Endothelial cell of umbilical vein (primary cell): ENCODE measurements around the gene SDC1. TPM values are rescaled to one million over a fixed set of nuclear protein-coding genes. Genes with fewer than 3 reads are reported as not detected.
"Not testable (repeated sequence)": the region's sequence is repeated elsewhere in the genome, so short reads cannot be mapped to it uniquely, and the experiment has no call there.

Experiments used
- BruUV-seq: library from RNA; stranded (reverse); fragments of 400-500 nt; replicated peaks from 2 replicates; lab custom pipeline; 2021; lab: Mats Ljungman, UMichigan
- CTCF ChIA-PET: fragments of 300-600, 350-600 bp; sonication (Branson Sonifier 250); formaldehyde crosslinking; loops from one replicate; lab custom pipeline; 2021; ENCODE audit warnings: antibody characterized with exemption, inconsistent platforms; lab: Charles Lee
- POLR2A ChIA-PET: fragments of 300-600, 350-600 bp; sonication (Branson Sonifier 250); formaldehyde crosslinking; loops from one replicate; lab custom pipeline; 2021; ENCODE audit warnings: antibody characterized with exemption, inconsistent platforms; lab: Charles Lee
- DNase-seq: peaks from one replicate; pipeline ENCODE4 v3.0.0-alpha.2; 2011; ENCODE audit warnings: low read depth, low spot score
- FAIRE-seq: peaks from 2 replicates; lab custom pipeline; 2011; peaks lifted over from hg19 to GRCh38; lab: Jason Lieb, UNC
- H2AFZ ChIP-seq: 2 replicates; pipeline ENCODE4 v1.6.0; 2012; ENCODE audit warnings: low read depth, low read length, control low read depth, inconsistent platforms
- H3K27ac ChIP-seq: 2 replicates; pipeline ENCODE4 v1.5.1; 2011; ENCODE audit warnings: low read depth, mild to moderate bottlenecking, control low read depth, low read length, moderate library complexity; ENCODE audit not compliant: insufficient read depth
- H3K27me3 ChIP-seq, 2 experiments: 2 replicates each; pipeline versions ENCODE4 v1.6.0 to v1.6.1; 2011; ENCODE audit warnings: low read length in 2 of 2, mixed read lengths in 1 of 2; ENCODE audit not compliant: control insufficient read depth in 2 of 2, insufficient read depth in 2 of 2
- H3K36me3 ChIP-seq, 2 experiments: 2 replicates in 1 of 2; 3 replicates in 1 of 2; pipeline ENCODE4 v1.5.1; 2011; ENCODE audit warnings: low read length in 2 of 2, mild to moderate bottlenecking in 1 of 2, moderate library complexity in 1 of 2; ENCODE audit not compliant: control insufficient read depth in 2 of 2, insufficient read depth in 2 of 2; ENCODE audit errors: extremely low read depth in 1 of 2
- H3K4me1 ChIP-seq: 3 replicates; pipeline ENCODE4 v1.5.1; 2011; ENCODE audit warnings: mild to moderate bottlenecking, low read length; ENCODE audit not compliant: control insufficient read depth, insufficient read depth; ENCODE audit errors: extremely low read depth
- H3K4me2 ChIP-seq: 2 replicates; pipeline ENCODE4 v1.6.1; 2011; ENCODE audit warnings: low read length, control low read depth, mixed read lengths; ENCODE audit not compliant: insufficient read depth
- H3K4me3 ChIP-seq, 3 experiments: fragments of 200-600 bp in 1 of 3; sonication (generic), shearing (Covaris generic) in 1 of 3; replicated peaks in 1 of 3; 2 replicates each; pipeline ENCODE4 v1.5.1; 2011 to 2016; ENCODE audit warnings: control low read depth in 3 of 3, low read length in 3 of 3, mild to moderate bottlenecking in 2 of 3, inconsistent platforms in 1 of 3, low read depth in 1 of 3, moderate library complexity in 1 of 3; ENCODE audit not compliant: insufficient read depth in 1 of 3
- H3K79me2 ChIP-seq: 2 replicates; pipeline ENCODE4 v1.6.0; 2012; ENCODE audit warnings: low read length, inconsistent platforms; ENCODE audit not compliant: control insufficient read depth, insufficient read depth
- H3K9ac ChIP-seq: replicated peaks from 2 replicates; pipeline ENCODE3; 2011; ENCODE audit warnings: low read length, control low read depth; ENCODE audit not compliant: insufficient read depth; ENCODE audit errors: extremely low read depth
- H3K9me1 ChIP-seq: replicated peaks from 3 replicates; pipeline ENCODE4 v1.6.0; 2011; ENCODE audit warnings: mild to moderate bottlenecking, low read length; ENCODE audit not compliant: control insufficient read depth, insufficient read depth; ENCODE audit errors: extremely low read depth
- H3K9me3 ChIP-seq: replicated peaks from 2 replicates; pipeline ENCODE4 v1.5.1; 2012; ENCODE audit warnings: low read length, inconsistent platforms; ENCODE audit not compliant: control insufficient read depth, insufficient read depth
- H4K20me1 ChIP-seq: replicated peaks from 2 replicates; pipeline ENCODE3; 2011; ENCODE audit warnings: mild to moderate bottlenecking, low read length; ENCODE audit not compliant: control insufficient read depth, insufficient read depth; ENCODE audit errors: extremely low read depth
- EZH2 ChIP-seq: IDR thresholded peaks from 2 replicates; pipeline ENCODE4 v1.6.1; 2012; ENCODE audit warnings: borderline replicate concordance, low read depth, mild to moderate bottlenecking, moderate library complexity, low read length, inconsistent platforms; ENCODE audit not compliant: severe bottlenecking
- dilution Hi-C: fragments of 300-500 bp; cut with MboI; formaldehyde crosslinking; loops from one replicate; pipeline ENCODE4 v1.15.0; 2019; ENCODE audit warnings: low sequenced_read_pairs; ENCODE audit not compliant: extremely low pct_ligation_motif_present
- intact Hi-C: fragments of 100-400 bp; cut with micrococcal nuclease; formaldehyde crosslinking; loops from one replicate; pipeline ENCODE4 v1.10.0; 2022
- polyA plus RNA-seq, 4 experiments: library from polyadenylated mRNA; depleted of rRNA in 3 of 4; stranded (reverse) in 3 of 4; unstranded in 1 of 4; fragments of >200 nt; gene quantifications; 2 replicates each; pipeline versions ENCODE4 v1.2.1 to v1.2.3, GENCODE V29; 2011 to 2012; ENCODE audit warnings: missing spikeins in 1 of 4
- total RNA-seq: library from RNA; stranded (reverse); gene quantifications from 2 replicates; pipeline ENCODE4 v1.2.3, GENCODE V29; 2021
- TF ChIP-seq, protein P1 (sequence below), 2 donors: IDR thresholded peaks; 1 replicate in 1 of 2; 2 replicates in 1 of 2; pipeline ENCODE4 v1.5.1; 2011; ENCODE audit warnings: low read length in 2 of 2, mild to moderate bottlenecking in 2 of 2, moderate library complexity in 2 of 2, control low read depth in 1 of 2, inconsistent platforms in 1 of 2, low read depth in 1 of 2; ENCODE audit not compliant: insufficient read depth in 1 of 2; ENCODE audit errors: extremely low read depth in 1 of 2

SDC1 gene
- total and polyA plus RNA-seq, 2 donors (not counting 3 experiments of a cell fraction or from before 2014, with no cell fraction given), result 3.2 to 4.0 TPM

DNA sequence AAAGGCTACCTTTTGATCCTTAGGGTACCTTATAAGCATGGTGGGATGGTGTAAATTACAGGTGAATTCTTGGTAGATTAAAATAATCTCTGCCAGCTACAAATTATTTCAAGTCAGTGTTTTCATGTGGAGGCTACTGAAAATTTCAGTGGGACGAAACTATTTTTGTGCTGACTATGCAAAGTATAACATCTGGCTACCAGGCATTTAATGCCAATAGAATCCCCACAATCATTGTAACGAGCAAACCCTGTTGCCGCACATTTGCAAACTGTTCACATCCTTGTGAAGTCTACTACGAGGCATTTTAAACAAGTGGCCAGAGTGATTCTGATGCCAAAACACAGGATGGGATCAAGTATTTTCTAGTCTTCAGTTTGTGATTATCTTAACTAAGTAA lies 48.1 kb upstream of the SDC1 start:
- ChIA-PET POLR2A (no interaction called here), CTCF (interaction anchor here (0.7 to 1.4 kb wide), 3 partner anchors 12 to 53 kb away, joined by 3 read pairs; no protein-coding TSS in a partner anchor)
- Histone ChIP-seq H3K36me3 (peaks cover 0 to 9% of the 10 kb centered on the region in 2 experiments), H3K9me3 (no peaks in the 10 kb centered on the region), H2AFZ (no peak overlapping the region), H3K79me2 (peaks cover 25% of the 10 kb centered on the region), H3K9ac (no peak overlapping the region), H3K4me3 (no peak overlapping the region), H3K9me1 (no peaks in the 10 kb centered on the region), H3K27me3 (no peaks in the 10 kb centered on the region), H3K27ac (no peak overlapping the region), H3K4me1 (no peaks in the 10 kb centered on the region), H3K4me2 (no peak overlapping the region), H4K20me1 (no peaks in the 10 kb centered on the region)
- TF ChIP-seq, protein P1, sequence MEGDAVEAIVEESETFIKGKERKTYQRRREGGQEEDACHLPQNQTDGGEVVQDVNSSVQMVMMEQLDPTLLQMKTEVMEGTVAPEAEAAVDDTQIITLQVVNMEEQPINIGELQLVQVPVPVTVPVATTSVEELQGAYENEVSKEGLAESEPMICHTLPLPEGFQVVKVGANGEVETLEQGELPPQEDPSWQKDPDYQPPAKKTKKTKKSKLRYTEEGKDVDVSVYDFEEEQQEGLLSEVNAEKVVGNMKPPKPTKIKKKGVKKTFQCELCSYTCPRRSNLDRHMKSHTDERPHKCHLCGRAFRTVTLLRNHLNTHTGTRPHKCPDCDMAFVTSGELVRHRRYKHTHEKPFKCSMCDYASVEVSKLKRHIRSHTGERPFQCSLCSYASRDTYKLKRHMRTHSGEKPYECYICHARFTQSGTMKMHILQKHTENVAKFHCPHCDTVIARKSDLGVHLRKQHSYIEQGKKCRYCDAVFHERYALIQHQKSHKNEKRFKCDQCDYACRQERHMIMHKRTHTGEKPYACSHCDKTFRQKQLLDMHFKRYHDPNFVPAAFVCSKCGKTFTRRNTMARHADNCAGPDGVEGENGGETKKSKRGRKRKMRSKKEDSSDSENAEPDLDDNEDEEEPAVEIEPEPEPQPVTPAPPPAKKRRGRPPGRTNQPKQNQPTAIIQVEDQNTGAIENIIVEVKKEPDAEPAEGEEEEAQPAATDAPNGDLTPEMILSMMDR (IDR thresholded peaks at IDR 0.05; ENCODE audit: extremely low read depth in 1 of 2, insufficient read depth in 1 of 2, low read depth in 1 of 2, low read length in 2 of 2), result no peak
- TF ChIP-seq EZH2, result no peak
- intact Hi-C loops, result no loop called here
- FAIRE-seq, result no peak
- BruUV-seq, result no TSS peak
- no peak for DNase-seq
- dilution Hi-C loops, result no loop called here

DNA sequence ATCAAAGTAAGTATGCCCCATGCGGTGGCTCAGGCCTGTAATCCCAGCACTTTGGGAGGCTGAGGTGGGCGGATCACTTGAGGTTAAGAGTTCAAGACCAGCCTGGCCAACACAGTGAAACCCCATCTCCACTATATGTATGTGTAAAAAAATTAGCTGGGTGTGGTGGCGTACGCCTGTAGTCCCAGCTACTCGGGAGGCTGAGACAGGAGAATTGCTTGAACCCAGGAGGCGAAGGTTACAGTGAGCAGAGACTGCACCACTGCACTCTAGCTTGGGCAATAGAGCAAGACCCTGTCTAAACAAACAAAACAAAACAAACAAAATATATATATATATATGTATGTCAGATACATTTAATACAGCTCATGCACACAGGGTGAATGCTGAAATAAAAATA lies 43.4 kb upstream of the SDC1 start:
- H3K27ac ChIP-seq, H3K4me3 ChIP-seq, H3K4me2 ChIP-seq, H3K27me3 ChIP-seq, POLR2A ChIA-PET, H4K20me1 ChIP-seq, dilution Hi-C loops, H3K4me1 ChIP-seq, H3K9ac ChIP-seq, DNase-seq, H3K9me3 ChIP-seq, BruUV-seq, FAIRE-seq, H3K36me3 ChIP-seq, H3K9me1 ChIP-seq, intact Hi-C loops, H2AFZ ChIP-seq: not testable (repeated sequence)
- CTCF ChIA-PET, result interaction anchor here (1.0 to 1.4 kb wide), 4 partner anchors 12 to 130 kb away, joined by 3 read pairs; no protein-coding TSS in a partner anchor
- peaks cover 15% of the 10 kb centered on the region for H3K79me2 ChIP-seq
